Left ventricle myocardium superior (tissue), 1 donor: ENCODE results near the gene TPRX1. TPM values are rescaled to one million over a fixed set of nuclear protein-coding genes. Genes with fewer than 3 reads are reported as not detected.
"Not testable (repeated sequence)": the region's sequence is repeated elsewhere in the genome, so short reads cannot be mapped to it uniquely, and the experiment has no call there.

Experiments
- ATAC-seq: fragments of 200-7000 bp; cut with Tn5 transposase; one replicate; pipeline ENCODE4 v1.9.1; 2020; ENCODE audit warnings: mild to moderate bottlenecking, moderate library complexity
- DNase-seq: peaks from one replicate; pipeline ENCODE4 v3.0.0-alpha.2; 2020
- intact Hi-C: fragments of 100-400 bp; cut with micrococcal nuclease; formaldehyde crosslinking; loops from one replicate; pipeline ENCODE4 v1.11.0; 2022
- total RNA-seq: library from RNA; stranded (reverse); fragmentation: NEBNext Ultra II Directional; extraction: Animal tissue kit (Norgen Biotek cat#: 25700); gene quantifications from one replicate; pipeline ENCODE4 v1.2.1, GENCODE V29; 2021
- donor health status: DM: no; HTN: yes; CAD: no; lungs with severe emphysema.

Gene TPRX1
- total RNA-seq, 1 donor from 2014 or later, result not detected

DNA sequence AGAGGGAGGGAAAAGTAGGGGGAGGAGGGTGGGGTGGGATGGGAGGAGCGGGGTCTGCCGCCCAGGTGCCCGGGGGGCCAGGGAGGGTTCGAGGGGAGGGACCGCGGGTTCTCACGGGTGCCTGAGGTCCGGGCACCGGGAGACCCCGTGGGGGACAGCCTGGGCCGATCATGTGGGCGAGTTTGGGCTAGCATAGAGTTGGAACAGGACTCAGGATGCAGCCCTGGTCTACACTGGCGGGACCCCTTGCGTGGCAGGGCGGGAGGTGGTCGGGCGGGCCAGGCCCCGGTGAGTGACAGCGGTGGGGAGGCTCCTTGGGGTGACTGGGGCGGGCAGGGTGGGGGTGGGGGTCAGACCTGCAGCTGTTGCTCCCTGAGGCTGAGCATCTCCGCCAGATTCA lies 1.2 kb downstream of the TPRX1 start:
- intact Hi-C loops, ATAC-seq, DNase-seq: not testable (repeated sequence)

- intact Hi-C loops, result no loop called here
- no peak for DNase-seq
Observed at GRCh38 chr19:47802521-47803043, 1.8 kb downstream of the TPRX1 start.

DNA sequence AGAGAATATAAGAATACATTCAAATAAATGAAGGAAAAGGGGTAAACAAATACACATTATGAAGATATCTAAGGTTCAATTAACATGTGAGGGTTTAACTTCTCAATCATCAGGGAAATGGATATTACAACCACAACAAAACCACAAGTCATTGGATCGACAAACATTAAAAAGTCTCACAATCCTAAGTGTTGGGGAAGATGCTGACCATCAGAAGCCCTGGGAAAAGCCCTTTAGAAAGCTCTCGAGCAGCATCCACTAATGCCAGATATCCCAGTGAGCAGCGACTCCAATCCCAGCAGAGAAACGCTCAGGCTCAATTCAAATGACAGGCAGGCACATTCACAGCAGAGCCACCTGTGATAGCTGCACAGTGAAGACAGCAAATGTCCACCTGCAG lies 3.1 kb downstream of the TPRX1 start:
- DNase-seq (no peak), ATAC-seq (no peak)
- intact Hi-C loops, result no loop called here

More at GRCh38 chr19:47802521-47803043, 1.8 kb downstream of the TPRX1 start:
- ATAC-seq, result no peak

DNA sequence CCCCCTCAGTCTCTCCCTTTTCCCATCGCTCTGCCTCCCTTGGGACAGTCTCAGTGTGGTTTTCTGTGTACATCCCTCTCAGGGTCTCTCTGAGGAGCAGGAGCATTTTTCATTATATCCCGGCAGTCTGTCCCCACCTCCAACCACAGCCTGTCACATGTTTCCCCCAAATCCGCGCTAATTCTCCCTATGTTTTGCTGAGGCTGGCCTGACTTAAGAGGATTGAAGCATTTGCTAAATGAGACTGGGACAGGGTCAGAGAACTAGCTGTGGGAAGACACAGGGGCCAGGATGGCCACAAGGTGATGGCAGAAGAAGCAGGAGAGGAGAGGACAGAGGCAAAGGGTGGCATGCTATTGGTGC lies 5.5 kb downstream of the TPRX1 start:
- ATAC-seq (no peak), DNase-seq (no peak)
- intact Hi-C loops, result no loop called here

- intact Hi-C loops, result no loop called here
- no peak for ATAC-seq
- DNase-seq, result no peak
Observed at GRCh38 chr19:47797996-47798903, 6.1 kb downstream of the TPRX1 start.

GRCh38 chr19:47796785-47797184 lies 7.6 kb downstream of the TPRX1 start:
- ATAC-seq, result no peak
- DNase-seq, result no peak
- intact Hi-C loops, result no loop called here

DNA sequence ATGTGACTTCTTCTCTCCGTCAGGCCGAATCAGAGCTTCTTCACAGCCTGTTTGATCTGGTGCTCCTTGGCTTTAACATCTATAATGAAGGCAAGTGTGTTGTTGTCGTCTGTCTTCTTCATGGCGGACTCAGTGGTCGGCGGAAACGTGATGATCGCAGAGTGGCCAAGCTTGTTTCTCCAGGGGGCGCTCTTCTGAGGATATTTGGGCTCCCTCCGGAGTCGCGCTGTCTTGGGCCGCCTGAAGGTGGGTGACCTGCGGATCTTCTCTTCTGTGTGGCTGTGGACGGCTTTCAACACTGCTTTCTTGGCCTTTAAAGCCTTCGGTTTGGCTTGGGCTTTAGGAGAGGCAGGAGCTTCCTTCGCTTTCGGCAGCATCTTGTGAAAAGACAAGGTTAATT lies 9.8 kb downstream of the TPRX1 start:
- no peak for DNase-seq
- intact Hi-C loops, result no loop called here
- ATAC-seq, result no peak

DNA sequence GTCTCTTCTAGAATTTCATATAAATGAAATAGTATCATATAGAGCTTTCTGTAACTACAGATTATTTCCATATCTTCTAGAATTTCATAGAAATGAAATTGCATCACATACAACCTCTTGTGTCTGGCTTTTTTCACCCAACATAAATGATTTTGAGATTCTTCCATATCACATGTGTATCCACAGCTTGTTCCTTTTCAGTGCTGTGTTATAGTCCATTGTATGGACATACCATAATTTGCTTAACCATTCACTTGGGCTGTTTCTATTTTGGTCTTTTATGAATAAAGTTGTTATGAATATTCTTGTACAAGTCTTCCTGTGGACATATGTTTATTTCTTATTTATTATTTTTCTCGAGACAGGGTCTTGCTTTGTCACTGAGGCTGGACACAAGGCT lies 11.7 kb downstream of the TPRX1 start:
- no peak for ATAC-seq
- no peak for DNase-seq
- intact Hi-C loops, result no loop called here

DNA sequence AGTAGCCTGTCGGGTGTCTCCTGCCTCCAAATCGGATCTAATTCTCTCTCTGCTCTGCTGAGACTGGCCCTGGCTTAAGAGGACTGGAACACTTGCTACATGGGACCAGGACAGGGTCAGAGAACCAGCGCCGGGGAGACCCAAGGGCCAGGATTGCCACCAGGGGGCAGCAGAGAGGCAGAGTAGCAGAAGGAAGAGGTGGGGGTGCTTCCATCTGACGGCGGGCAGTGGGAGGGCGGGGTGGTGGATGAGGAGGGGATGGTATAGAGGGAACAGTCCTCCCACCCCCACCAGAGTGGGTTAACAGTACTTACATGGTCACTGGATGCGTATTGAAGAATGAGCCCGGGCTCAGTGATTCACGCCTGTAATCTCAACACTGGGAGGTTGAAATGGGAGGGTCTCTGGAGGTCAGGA lies 13.9 kb downstream of the TPRX1 start:
- intact Hi-C loops, result no loop called here
- peak; percentile 90 for DNase-seq
- ATAC-seq, result peak; percentile 70

DNA sequence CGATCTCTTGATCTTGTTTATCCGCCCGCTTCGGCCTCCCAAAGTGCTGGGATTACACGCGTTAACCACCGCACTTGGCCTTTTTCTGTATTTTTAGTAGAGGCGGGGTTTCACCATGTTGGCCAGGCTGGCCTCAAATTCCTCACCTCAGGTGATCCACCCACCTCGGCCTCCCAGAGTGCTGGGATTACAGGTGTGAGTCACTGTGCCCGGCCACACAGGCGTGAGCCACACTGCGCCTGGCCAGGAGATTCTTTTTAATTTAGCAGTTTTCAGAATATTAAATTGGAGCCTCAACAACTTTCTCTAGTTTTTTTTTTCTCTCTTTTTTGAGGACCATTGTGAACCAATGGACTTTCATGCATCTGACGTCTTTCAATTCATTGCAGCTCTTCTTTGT lies 14.5 kb downstream of the TPRX1 start:
- not testable (repeated sequence) for ATAC-seq, DNase-seq
- intact Hi-C loops, result loop anchor here (2.0 kb wide), 1 partner anchor 23 kb away; no protein-coding TSS in a partner anchor

DNA sequence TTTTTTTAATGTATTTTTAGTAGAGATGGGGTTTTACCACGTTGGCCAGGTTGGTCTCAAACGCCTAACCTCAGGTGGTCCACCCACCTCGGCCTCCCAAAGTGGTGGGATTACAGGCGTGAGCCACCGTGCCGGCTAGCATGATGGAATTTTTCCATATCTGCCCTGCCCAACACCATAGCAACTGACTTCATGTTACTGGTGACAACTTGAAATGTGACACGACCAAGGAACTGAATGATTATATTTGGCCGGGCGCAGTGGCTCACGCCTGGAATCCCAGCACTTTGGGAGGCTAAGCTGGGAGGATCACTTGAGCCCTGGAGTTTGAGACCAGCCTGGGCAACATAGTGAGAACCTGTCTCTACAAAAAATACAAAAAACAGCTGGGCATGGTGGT lies 17.0 kb downstream of the TPRX1 start:
- intact Hi-C loops, ATAC-seq, DNase-seq: not testable (repeated sequence)

GRCh38 chr19:47786566-47786965 lies 17.8 kb downstream of the TPRX1 start:
- no peak for ATAC-seq
- no peak for DNase-seq
- intact Hi-C loops, result no loop called here

GRCh38 chr19:47781590-47782262 lies 22.6 kb downstream of the TPRX1 start:
- intact Hi-C loops, result no loop called here
- peak; percentile 62 for DNase-seq

GRCh38 chr19:47780215-47780551 lies 24.2 kb downstream of the TPRX1 start:
- DNase-seq, result no peak
- ATAC-seq, result no peak
- intact Hi-C loops, result no loop called here

More at GRCh38 chr19:47781590-47782262, 22.6 kb downstream of the TPRX1 start:
- no peak for ATAC-seq

- DNase-seq, result peak; percentile 85
- ATAC-seq, result peak; percentile 81
- intact Hi-C loops, result no loop called here
Observed at GRCh38 chr19:47779524-47780214, 24.7 kb downstream of the TPRX1 start.

- ATAC-seq, result peak; percentile 58
- intact Hi-C loops, result no loop called here
- DNase-seq, result no peak
Observed at GRCh38 chr19:47778954-47779351, 25.4 kb downstream of the TPRX1 start.

GRCh38 chr19:47778049-47778953 lies 26.1 kb downstream of the TPRX1 start, which contains the start of gene SELENOW:
Gene SELENOW (plus strand): TSS chr19:47778703. CDS start chr19:47778786, 83 bp downstream.
- peak; percentile 86 for ATAC-seq
- DNase-seq, result peak; percentile 87
- intact Hi-C loops, result no loop called here

GRCh38 chr19:47777245-47778048 lies 26.9 kb downstream of the TPRX1 start:
- DNase-seq, intact Hi-C loops, ATAC-seq: not testable (repeated sequence)
